ENCODE measurements around the gene OSBPL3. TPM values are rescaled to one million over a fixed set of nuclear protein-coding genes. Genes with fewer than 3 reads are reported as not detected.

The OSBPL3 gene
- total RNA-seq, 1 experiment from 2014 or later: 36.8 TPM

DNA sequence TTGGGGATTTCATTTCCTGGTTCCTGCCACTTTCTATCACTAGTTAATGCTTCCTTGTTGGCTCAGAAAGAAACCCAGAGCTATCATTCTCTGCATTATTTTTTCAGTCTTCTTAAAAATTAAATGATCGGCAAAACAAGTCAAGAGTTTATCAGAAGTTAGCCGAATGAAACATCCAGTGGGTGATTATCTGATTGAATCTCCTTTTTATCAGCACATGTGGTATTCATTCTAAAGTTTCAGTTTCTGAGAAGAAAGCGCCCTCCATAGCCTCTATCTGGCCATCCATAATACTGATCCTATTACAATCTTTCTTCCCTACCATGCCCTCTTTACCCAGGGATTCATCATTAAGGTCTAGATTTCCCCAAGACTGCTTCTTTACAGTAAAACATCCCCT is 71.8 kb downstream of the OSBPL3 start:
- intact Hi-C loops (cut with micrococcal nuclease): loop anchor here (5.0 kb wide), 2 partner anchors 64 to 86 kb away; no protein-coding TSS in a partner anchor
- H3K4me1 ChIP-seq (ENCODE audit: control insufficient read depth in 1 of 2, insufficient read depth in 2 of 2, low read length in 2 of 2): peaks cover 66 to 93% of the 10 kb centered on the region in 2 experiments

DNA sequence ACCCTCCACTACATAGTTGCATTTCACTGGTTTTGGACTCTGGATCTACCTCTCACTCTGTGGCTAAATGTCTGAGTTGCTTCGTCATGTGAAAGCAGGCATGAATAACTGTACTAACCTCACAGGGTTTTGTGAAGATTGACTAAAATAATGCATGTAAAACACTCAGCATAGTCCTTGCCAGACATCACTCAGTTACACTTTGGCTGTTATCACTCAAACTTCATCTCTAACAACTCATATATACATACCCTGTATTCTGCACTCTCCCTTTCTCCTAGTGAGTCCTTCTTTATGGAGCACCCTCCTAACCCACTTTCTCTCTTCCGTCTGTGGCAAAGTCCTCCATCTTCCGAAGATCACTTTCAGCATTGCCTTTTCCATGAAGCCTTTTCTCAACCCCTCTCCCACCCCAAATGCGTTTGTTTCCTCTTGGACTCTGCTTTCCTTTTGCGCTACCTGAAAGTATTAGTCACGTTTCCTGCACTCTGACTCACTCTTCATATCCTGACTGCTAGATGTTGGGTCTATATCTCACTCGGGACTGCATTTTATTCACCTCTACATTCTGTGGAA is 72.6 kb downstream of the OSBPL3 start:
- Histone ChIP-seq H3K9me2 (ENCODE audit: insufficient read depth) (no peaks in the 10 kb centered on the region), H3K4me1 (ENCODE audit: control insufficient read depth in 1 of 2, insufficient read depth in 2 of 2, low read length in 2 of 2) (peaks cover 64 to 91% of the 10 kb centered on the region in 2 experiments), H3K79me2 (ENCODE audit: insufficient read depth, low read length) (peaks cover 97% of the 10 kb centered on the region), H3K4me2 (ENCODE audit: low read length) (peak overlapping the region; percentile 71), H3K36me3 (ENCODE audit: control insufficient read depth in 1 of 2, insufficient read depth in 2 of 2, low read length in 2 of 2) (no peaks in the 10 kb centered on the region), H3K9ac (ENCODE audit: low read length) (peak overlapping the region; percentile 58), H4K20me1 (ENCODE audit: insufficient read depth) (no peaks in the 10 kb centered on the region), H3K9me3 (ENCODE audit: control insufficient read depth in 1 of 2, insufficient read depth in 1 of 2, low read depth in 1 of 2, low read length in 2 of 2) (no peaks in the 10 kb centered on the region), H3K27ac (ENCODE audit: low read depth, low read length) (peak overlapping the region; percentile 90), H3K4me3 (replicated peaks in 1 of 2; ENCODE audit: low read depth in 1 of 2, low read length in 2 of 2) (peak overlapping the region; percentile 32 to 45), H3K27me3 (ENCODE audit: insufficient read depth, low read length) (no peaks in the 10 kb centered on the region), H2AFZ (ENCODE audit: low read depth, low read length, poor library complexity, severe bottlenecking) (no peak overlapping the region)
- peak; percentile 77 for ATAC-seq
- TSS peak; percentile 92 for BruUV-seq (replicated peaks)
- POLR2A ChIA-PET: interaction anchor here (0.8 to 1.5 kb wide), 2 partner anchors 12 to 72 kb away, joined by 3 to 4 read pairs; partner anchors contain the start of gene OSBPL3
- intact Hi-C loops (cut with micrococcal nuclease): loop anchor here (5.0 kb wide), 2 partner anchors 65 to 85 kb away; no protein-coding TSS in a partner anchor
- peak; percentile 65 for DNase-seq (ENCODE audit: low read depth, low spot score)
- CTCF ChIA-PET: interaction anchor here (1.0 kb wide), 1 partner anchor 73 kb away, joined by 3 read pairs; the partner anchor contains the start of gene OSBPL3
- RAD21 ChIA-PET (ENCODE audit: low non-redundant PET in 1 of 2, low total read pairs in 2 of 2, uncharacterized antibody in 2 of 2, unreplicated experiment in 2 of 2): no interaction called here
- peak; percentile 96 for TF ChIP-seq FOSL1 (IDR thresholded peaks at IDR 0.05; ENCODE audit: low read depth)
- peak; percentile 94 for TF ChIP-seq SP1 (IDR thresholded peaks at IDR 0.05; ENCODE audit: low read depth)
- peak; percentile 96 for TF ChIP-seq JUND (IDR thresholded peaks at IDR 0.05)
- TF ChIP-seq SRF (IDR thresholded peaks at IDR 0.05; ENCODE audit: low read depth): peak; percentile 71
- TF ChIP-seq POLR2AphosphoS5 (IDR thresholded peaks at IDR 0.05; ENCODE audit: low read depth, low read length): peak; percentile 75
- TF ChIP-seq RAD21 (IDR thresholded peaks at IDR 0.05; ENCODE audit: low read depth): peak; percentile 25; the same call in 1 of the 2 replicates
- no peak for TF ChIP-seq ZFX (IDR thresholded peaks at IDR 0.05)
- no peak for TF ChIP-seq ELF1 (IDR thresholded peaks at IDR 0.05; ENCODE audit: borderline replicate concordance, low read depth)
- TF ChIP-seq SIN3A (IDR thresholded peaks at IDR 0.05; ENCODE audit: low read depth): peak; percentile 68; the same call in 1 of the 2 replicates
- peak; percentile 60 for TF ChIP-seq TCF7L2 (IDR thresholded peaks at IDR 0.05; ENCODE audit: borderline replicate concordance, extremely low read depth, insufficient read depth, insufficient read length)
- TF ChIP-seq EGR1 (IDR thresholded peaks at IDR 0.05; ENCODE audit: low read depth): peak; percentile 25; the same call in 1 of the 2 replicates
- TF ChIP-seq CBX3 (IDR thresholded peaks at IDR 0.05; ENCODE audit: low read depth): peak; percentile 94; the same call in 1 of the 2 replicates
- peak; percentile 66 for TF ChIP-seq YY1 (IDR thresholded peaks at IDR 0.05; ENCODE audit: extremely low read depth, insufficient replicate concordance, low read depth, low read length)
- no peak for TF ChIP-seq EZH2phosphoT487 (IDR thresholded peaks at IDR 0.05; ENCODE audit: borderline replicate concordance)
- TF ChIP-seq, protein P1, sequence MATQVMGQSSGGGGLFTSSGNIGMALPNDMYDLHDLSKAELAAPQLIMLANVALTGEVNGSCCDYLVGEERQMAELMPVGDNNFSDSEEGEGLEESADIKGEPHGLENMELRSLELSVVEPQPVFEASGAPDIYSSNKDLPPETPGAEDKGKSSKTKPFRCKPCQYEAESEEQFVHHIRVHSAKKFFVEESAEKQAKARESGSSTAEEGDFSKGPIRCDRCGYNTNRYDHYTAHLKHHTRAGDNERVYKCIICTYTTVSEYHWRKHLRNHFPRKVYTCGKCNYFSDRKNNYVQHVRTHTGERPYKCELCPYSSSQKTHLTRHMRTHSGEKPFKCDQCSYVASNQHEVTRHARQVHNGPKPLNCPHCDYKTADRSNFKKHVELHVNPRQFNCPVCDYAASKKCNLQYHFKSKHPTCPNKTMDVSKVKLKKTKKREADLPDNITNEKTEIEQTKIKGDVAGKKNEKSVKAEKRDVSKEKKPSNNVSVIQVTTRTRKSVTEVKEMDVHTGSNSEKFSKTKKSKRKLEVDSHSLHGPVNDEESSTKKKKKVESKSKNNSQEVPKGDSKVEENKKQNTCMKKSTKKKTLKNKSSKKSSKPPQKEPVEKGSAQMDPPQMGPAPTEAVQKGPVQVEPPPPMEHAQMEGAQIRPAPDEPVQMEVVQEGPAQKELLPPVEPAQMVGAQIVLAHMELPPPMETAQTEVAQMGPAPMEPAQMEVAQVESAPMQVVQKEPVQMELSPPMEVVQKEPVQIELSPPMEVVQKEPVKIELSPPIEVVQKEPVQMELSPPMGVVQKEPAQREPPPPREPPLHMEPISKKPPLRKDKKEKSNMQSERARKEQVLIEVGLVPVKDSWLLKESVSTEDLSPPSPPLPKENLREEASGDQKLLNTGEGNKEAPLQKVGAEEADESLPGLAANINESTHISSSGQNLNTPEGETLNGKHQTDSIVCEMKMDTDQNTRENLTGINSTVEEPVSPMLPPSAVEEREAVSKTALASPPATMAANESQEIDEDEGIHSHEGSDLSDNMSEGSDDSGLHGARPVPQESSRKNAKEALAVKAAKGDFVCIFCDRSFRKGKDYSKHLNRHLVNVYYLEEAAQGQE (IDR thresholded peaks at IDR 0.05; ENCODE audit: low read depth): no peak
- TF ChIP-seq CEBPB (IDR thresholded peaks at IDR 0.05; ENCODE audit: low read depth): 0 out of 2 replicates have a peak, but pooled peaks have one; percentile 57

More for the DNA sequence above, 71.8 kb downstream of the OSBPL3 start:
- no peaks in the 10 kb centered on the region for H3K9me2 ChIP-seq (ENCODE audit: insufficient read depth)
- H3K27ac ChIP-seq (ENCODE audit: low read depth, low read length): peak overlapping the region; percentile 90
- CTCF ChIA-PET: interaction anchor here (1.0 kb wide), 1 partner anchor 72 kb away, joined by 3 read pairs; the partner anchor contains the start of gene OSBPL3
- no peaks in the 10 kb centered on the region for H3K36me3 ChIP-seq (ENCODE audit: control insufficient read depth in 1 of 2, insufficient read depth in 2 of 2, low read length in 2 of 2)
- RAD21 ChIA-PET (ENCODE audit: low non-redundant PET in 1 of 2, low total read pairs in 2 of 2, uncharacterized antibody in 2 of 2, unreplicated experiment in 2 of 2): no interaction called here
- peak overlapping the region; percentile 58 for H3K9ac ChIP-seq (ENCODE audit: low read length)
- no peaks in the 10 kb centered on the region for H3K9me3 ChIP-seq (ENCODE audit: control insufficient read depth in 1 of 2, insufficient read depth in 1 of 2, low read depth in 1 of 2, low read length in 2 of 2)
- H2AFZ ChIP-seq (ENCODE audit: low read depth, low read length, poor library complexity, severe bottlenecking): no peak overlapping the region
- POLR2A ChIA-PET: interaction anchor here (0.8 to 1.5 kb wide), 2 partner anchors 11 to 71 kb away, joined by 3 to 4 read pairs; partner anchors contain the start of gene OSBPL3
- no peaks in the 10 kb centered on the region for H3K27me3 ChIP-seq (ENCODE audit: insufficient read depth, low read length)
- BruUV-seq (replicated peaks): no TSS peak
- no peak for DNase-seq (ENCODE audit: low read depth, low spot score)
- ATAC-seq: no peak
- H3K4me3 ChIP-seq (replicated peaks in 1 of 2; ENCODE audit: low read depth in 1 of 2, low read length in 2 of 2): peak overlapping the region in 1 of 2 experiments; percentile 45; a peak in 3 of 4 replicates
- H4K20me1 ChIP-seq (ENCODE audit: insufficient read depth): no peaks in the 10 kb centered on the region
- peaks cover 98% of the 10 kb centered on the region for H3K79me2 ChIP-seq (ENCODE audit: insufficient read depth, low read length)
- H3K4me2 ChIP-seq (ENCODE audit: low read length): peak overlapping the region; percentile 71
- TF ChIP-seq, protein P2, sequence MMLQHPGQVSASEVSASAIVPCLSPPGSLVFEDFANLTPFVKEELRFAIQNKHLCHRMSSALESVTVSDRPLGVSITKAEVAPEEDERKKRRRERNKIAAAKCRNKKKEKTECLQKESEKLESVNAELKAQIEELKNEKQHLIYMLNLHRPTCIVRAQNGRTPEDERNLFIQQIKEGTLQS (IDR thresholded peaks at IDR 0.05): no peak; the same call in 1 of the 2 replicates
- TF ChIP-seq RAD21 (IDR thresholded peaks at IDR 0.05; ENCODE audit: low read depth): peak; percentile 7; the same call in 1 of the 2 replicates

Data from HCT116 (cell line).